Measurements from ENCODE around the gene SNX9.
"Not testable (repeated sequence)": the region's sequence is repeated elsewhere in the genome, so short reads cannot be mapped to it uniquely, and the experiment has no call there.

Gene SNX9

GRCh38 chr6:157788180-157788579 is 34.9 kb upstream of the SNX9 start:
- TF ChIP-seq CTCF (IDR thresholded peaks at IDR 0.05; ENCODE audit: insufficient read depth, low read length, poor library complexity, severe bottlenecking) = no peak
- H3K36me3 ChIP-seq (ENCODE audit: control insufficient read depth, insufficient read depth, low read length) = no peaks in the 10 kb centered on the region
- H3K27me3 ChIP-seq (replicated peaks; ENCODE audit: control insufficient read depth, insufficient read depth, low read length) = no peaks in the 10 kb centered on the region
- no peak for DNase-seq (ENCODE audit: extremely low read depth, insufficient read length)
- no peak overlapping the region for H3K4me3 ChIP-seq (replicated peaks; ENCODE audit: low read depth, low read length)

- no peak for DNase-seq (ENCODE audit: extremely low read depth, insufficient read length)
- no peaks in the 10 kb centered on the region for H3K27me3 ChIP-seq (replicated peaks; ENCODE audit: control insufficient read depth, insufficient read depth, low read length)
- H3K4me3 ChIP-seq (replicated peaks; ENCODE audit: low read depth, low read length) = no peak overlapping the region
- no peaks in the 10 kb centered on the region for H3K36me3 ChIP-seq (ENCODE audit: control insufficient read depth, insufficient read depth, low read length)
- no peak for TF ChIP-seq CTCF (IDR thresholded peaks at IDR 0.05; ENCODE audit: insufficient read depth, low read length, poor library complexity, severe bottlenecking)
Measured at GRCh38 chr6:157789297-157789696, 33.7 kb upstream of the SNX9 start.

GRCh38 chr6:157789861-157790260 is 33.2 kb upstream of the SNX9 start:
- no peaks in the 10 kb centered on the region for H3K36me3 ChIP-seq (ENCODE audit: control insufficient read depth, insufficient read depth, low read length)
- no peak for DNase-seq (ENCODE audit: extremely low read depth, insufficient read length)
- no peak for TF ChIP-seq CTCF (IDR thresholded peaks at IDR 0.05; ENCODE audit: insufficient read depth, low read length, poor library complexity, severe bottlenecking)

GRCh38 chr6:157790548-157791160 is 32.4 kb upstream of the SNX9 start:
- no peaks in the 10 kb centered on the region for H3K36me3 ChIP-seq (ENCODE audit: control insufficient read depth, insufficient read depth, low read length)
- no peak for TF ChIP-seq CTCF (IDR thresholded peaks at IDR 0.05; ENCODE audit: insufficient read depth, low read length, poor library complexity, severe bottlenecking)
- H3K27me3 ChIP-seq (replicated peaks; ENCODE audit: control insufficient read depth, insufficient read depth, low read length) = no peaks in the 10 kb centered on the region
- DNase-seq (ENCODE audit: extremely low read depth, insufficient read length) = no peak
- no peak overlapping the region for H3K4me3 ChIP-seq (replicated peaks; ENCODE audit: low read depth, low read length)

More at GRCh38 chr6:157789861-157790260, 33.2 kb upstream of the SNX9 start:
- Histone ChIP-seq H3K4me3 (replicated peaks; ENCODE audit: low read depth, low read length) (no peak overlapping the region), H3K27me3 (replicated peaks; ENCODE audit: control insufficient read depth, insufficient read depth, low read length) (no peaks in the 10 kb centered on the region)

GRCh38 chr6:157791450-157791849 is 31.6 kb upstream of the SNX9 start:
- TF ChIP-seq CTCF (IDR thresholded peaks at IDR 0.05; ENCODE audit: insufficient read depth, low read length, poor library complexity, severe bottlenecking) = no peak
- no peaks in the 10 kb centered on the region for H3K36me3 ChIP-seq (ENCODE audit: control insufficient read depth, insufficient read depth, low read length)
- no peaks in the 10 kb centered on the region for H3K27me3 ChIP-seq (replicated peaks; ENCODE audit: control insufficient read depth, insufficient read depth, low read length)
- H3K4me3 ChIP-seq (replicated peaks; ENCODE audit: low read depth, low read length) = no peak overlapping the region
- no peak for DNase-seq (ENCODE audit: extremely low read depth, insufficient read length)

GRCh38 chr6:157792671-157793070 is 30.4 kb upstream of the SNX9 start:
- no peak for TF ChIP-seq CTCF (IDR thresholded peaks at IDR 0.05; ENCODE audit: insufficient read depth, low read length, poor library complexity, severe bottlenecking)
- no peak overlapping the region for H3K4me3 ChIP-seq (replicated peaks; ENCODE audit: low read depth, low read length)
- DNase-seq (ENCODE audit: extremely low read depth, insufficient read length) = no peak
- no peaks in the 10 kb centered on the region for H3K27me3 ChIP-seq (replicated peaks; ENCODE audit: control insufficient read depth, insufficient read depth, low read length)
- H3K36me3 ChIP-seq (ENCODE audit: control insufficient read depth, insufficient read depth, low read length) = no peaks in the 10 kb centered on the region

GRCh38 chr6:157794012-157794411 is 29.0 kb upstream of the SNX9 start:
- H3K27me3 ChIP-seq (replicated peaks; ENCODE audit: control insufficient read depth, insufficient read depth, low read length); DNase-seq (ENCODE audit: extremely low read depth, insufficient read length); H3K36me3 ChIP-seq (ENCODE audit: control insufficient read depth, insufficient read depth, low read length); H3K4me3 ChIP-seq (replicated peaks; ENCODE audit: low read depth, low read length): not testable (repeated sequence)
